Type B pancreatic cell (in vitro differentiated cells): ENCODE data around the gene ADISSP. TPM values are rescaled to one million over a fixed set of nuclear protein-coding genes. Genes with fewer than 3 reads are reported as not detected.

Experiments used
- DNase-seq: peaks from one replicate; pipeline ENCODE4 v3.0.0; 2021; ENCODE audit warnings: mixed read lengths; ENCODE audit not compliant: unreplicated experiment; ENCODE audit errors: extremely low spot score
- H3K27ac Mint-ChIP-seq: 2 replicates; pipeline ENCODE4 v1.8.0; 2021; ENCODE audit warnings: mild to moderate bottlenecking, mixed read lengths
- H3K27me3 Mint-ChIP-seq: 2 replicates; pipeline ENCODE4 v1.8.0; 2021; ENCODE audit warnings: mixed read lengths
- H3K36me3 Mint-ChIP-seq: 2 replicates; pipeline ENCODE4 v1.8.0; 2021; ENCODE audit warnings: mixed read lengths
- H3K4me1 Mint-ChIP-seq: one replicate; pipeline ENCODE4 v1.8.0; 2021; ENCODE audit warnings: mixed read lengths; ENCODE audit not compliant: unreplicated experiment
- H3K4me3 Mint-ChIP-seq: 2 replicates; pipeline ENCODE4 v1.8.0; 2021; ENCODE audit warnings: mild to moderate bottlenecking, mixed read lengths
- H3K9me3 Mint-ChIP-seq: 2 replicates; pipeline ENCODE4 v1.8.0; 2021; ENCODE audit warnings: mixed read lengths
- CTCF ChIP-seq: fragments of 200-600 bp; sonication (generic); conservative IDR thresholded peaks from 2 replicates; pipeline ENCODE4 v1.5.0; 2021; ENCODE audit warnings: antibody characterized with exemption, mild to moderate bottlenecking
- total RNA-seq: library from RNA; stranded (reverse); gene quantifications from 2 replicates; pipeline ENCODE4 v1.2.1, GENCODE V29; 2021; ENCODE audit warnings: low replicate concordance

ADISSP gene
- total RNA-seq, 1 donor from 2014 or later: 49.4 TPM

- Mint-ChIP-seq H3K4me1 (peaks cover 39% of the 10 kb centered on the region), H3K27ac (no peak overlapping the region), H3K4me3 (peak overlapping the region; percentile 69), H3K36me3 (no peaks in the 10 kb centered on the region), H3K9me3 (no peaks in the 10 kb centered on the region), H3K27me3 (peaks cover 13% of the 10 kb centered on the region)
- DNase-seq: no peak
- no peak for TF ChIP-seq CTCF
Measured at GRCh38 chr20:3784863-3785239, 17.3 kb upstream of the ADISSP start.

- TF ChIP-seq CTCF: no peak
- peak overlapping the region; percentile 69 for H3K4me3 Mint-ChIP-seq
- no peaks in the 10 kb centered on the region for H3K9me3 Mint-ChIP-seq
- no peaks in the 10 kb centered on the region for H3K36me3 Mint-ChIP-seq
- no peak overlapping the region for H3K27ac Mint-ChIP-seq
- peaks cover 39% of the 10 kb centered on the region for H3K4me1 Mint-ChIP-seq
- H3K27me3 Mint-ChIP-seq: peaks cover 18% of the 10 kb centered on the region
- no peak for DNase-seq
Measured at GRCh38 chr20:3784216-3784853, 16.8 kb upstream of the ADISSP start.

GRCh38 chr20:3783511-3784195 is 16.1 kb upstream of the ADISSP start:
- Mint-ChIP-seq H3K27ac (peak overlapping the region; percentile 79), H3K4me1 (peaks cover 34% of the 10 kb centered on the region), H3K36me3 (no peaks in the 10 kb centered on the region), H3K4me3 (peak overlapping the region; percentile 69), H3K9me3 (no peaks in the 10 kb centered on the region), H3K27me3 (peaks cover 19% of the 10 kb centered on the region)
- DNase-seq: no peak
- no peak for TF ChIP-seq CTCF

GRCh38 chr20:3783068-3783489 is 15.5 kb upstream of the ADISSP start:
- TF ChIP-seq CTCF: no peak
- peak overlapping the region; percentile 81 for H3K27ac Mint-ChIP-seq
- peak overlapping the region; percentile 76 for H3K4me3 Mint-ChIP-seq
- DNase-seq: no peak
- no peaks in the 10 kb centered on the region for H3K36me3 Mint-ChIP-seq
- peaks cover 34% of the 10 kb centered on the region for H3K4me1 Mint-ChIP-seq
- no peaks in the 10 kb centered on the region for H3K9me3 Mint-ChIP-seq
- peaks cover 20% of the 10 kb centered on the region for H3K27me3 Mint-ChIP-seq

- DNase-seq: no peak
- peaks cover 33% of the 10 kb centered on the region for H3K4me1 Mint-ChIP-seq
- H3K9me3 Mint-ChIP-seq: no peaks in the 10 kb centered on the region
- H3K27me3 Mint-ChIP-seq: peaks cover 20% of the 10 kb centered on the region
- peak overlapping the region; percentile 81 for H3K27ac Mint-ChIP-seq
- peak overlapping the region; percentile 76 for H3K4me3 Mint-ChIP-seq
- H3K36me3 Mint-ChIP-seq: no peaks in the 10 kb centered on the region
- no peak for TF ChIP-seq CTCF
Measured at GRCh38 chr20:3782597-3782996, 15.0 kb upstream of the ADISSP start.
